Measurements from ENCODE around the gene FBN1. TPM values are rescaled to one million over a fixed set of nuclear protein-coding genes. Genes with fewer than 3 reads are reported as not detected.

The FBN1 gene
- total RNA-seq, 4 donors from 2014 or later, result 17.6 to 106 (median 31.2) TPM

GRCh38 chr15:48479751-48480150 lies 165.8 kb downstream of the FBN1 start:
- H3K9me3 ChIP-seq, result no peaks in the 10 kb centered on the region
- WGBS, 2 donors (ENCODE audit: low coverage in 1 of 2), result 90 to 100% methylated on average over 2 of the region's 2 CpGs
- no peaks in the 10 kb centered on the region for H3K27me3 ChIP-seq
- no peaks in the 10 kb centered on the region for H3K36me3 ChIP-seq
- in situ Hi-C loops (cut with MboI; ENCODE audit: low pct_ligation_motif_present in 1 of 4, low pct_unique_long_range_greater_than_20kb in 1 of 4, low sequenced_read_pairs in 3 of 4), result loop anchor here in 1 of 4 donors (25.0 kb wide), 1 partner anchor 108 kb away; no protein-coding TSS in a partner anchor
- intact Hi-C loops (cut with DNase I; ENCODE audit: low total_unique reads), result no loop called here
- no peak for TF ChIP-seq POLR2AphosphoS5 (IDR thresholded peaks at IDR 0.05)
- no peak for TF ChIP-seq CTCF (IDR thresholded peaks at IDR 0.05)
- TF ChIP-seq EP300 (IDR thresholded peaks at IDR 0.05; ENCODE audit: low read depth), result no peak
- no peak for TF ChIP-seq POLR2A (IDR thresholded peaks at IDR 0.05)
- no peak overlapping the region for H3K27ac ChIP-seq
- H3K4me3 ChIP-seq, result no peak overlapping the region
- DNase-seq, result no peak
- no peaks in the 10 kb centered on the region for H3K4me1 ChIP-seq

GRCh38 chr15:48478581-48478980 lies 166.9 kb downstream of the FBN1 start:
- intact Hi-C loops (cut with DNase I; ENCODE audit: low total_unique reads) (no loop called here), in situ Hi-C loops (cut with MboI; ENCODE audit: low pct_ligation_motif_present in 1 of 4, low pct_unique_long_range_greater_than_20kb in 1 of 4, low sequenced_read_pairs in 3 of 4) (loop anchor here in 1 of 4 donors (25.0 kb wide), 1 partner anchor 109 kb away; no protein-coding TSS in a partner anchor)
- 60 to 71% methylated on average over 2 of the region's 2 CpGs for WGBS, 2 donors (ENCODE audit: low coverage in 1 of 2)
- Histone ChIP-seq H3K9me3 (no peaks in the 10 kb centered on the region), H3K4me1 (no peaks in the 10 kb centered on the region), H3K4me3 (no peak overlapping the region), H3K27me3 (no peaks in the 10 kb centered on the region), H3K27ac (no peak overlapping the region), H3K36me3 (no peaks in the 10 kb centered on the region)
- TF ChIP-seq EP300 (IDR thresholded peaks at IDR 0.05; ENCODE audit: low read depth), result no peak
- TF ChIP-seq POLR2AphosphoS5 (IDR thresholded peaks at IDR 0.05), result no peak
- no peak for DNase-seq

- intact Hi-C loops (cut with DNase I; ENCODE audit: low total_unique reads) (no loop called here), in situ Hi-C loops (cut with MboI; ENCODE audit: low pct_ligation_motif_present in 1 of 4, low pct_unique_long_range_greater_than_20kb in 1 of 4, low sequenced_read_pairs in 3 of 4) (loop anchor here in 1 of 4 donors (25.0 kb wide), 1 partner anchor 109 kb away; no protein-coding TSS in a partner anchor)
- H3K9me3 ChIP-seq, result no peaks in the 10 kb centered on the region
- no peaks in the 10 kb centered on the region for H3K27me3 ChIP-seq
- DNase-seq, result no peak
- no peak for TF ChIP-seq POLR2AphosphoS5 (IDR thresholded peaks at IDR 0.05)
- no peaks in the 10 kb centered on the region for H3K4me1 ChIP-seq
- H3K36me3 ChIP-seq, result no peaks in the 10 kb centered on the region
- no peak overlapping the region for H3K27ac ChIP-seq
- WGBS, 2 donors (ENCODE audit: low coverage in 1 of 2), result 82% methylated on average over 6 of the region's 6 CpGs; no CpG with 5 or more reads in 1 of the 2 donors
- no peak overlapping the region for H3K4me3 ChIP-seq
Measured at GRCh38 chr15:48477795-48478360, 167.6 kb downstream of the FBN1 start.

- no peak overlapping the region for H3K4me3 ChIP-seq
- DNase-seq, result no peak
- no peak for TF ChIP-seq CTCF (IDR thresholded peaks at IDR 0.05)
- TF ChIP-seq EP300 (IDR thresholded peaks at IDR 0.05; ENCODE audit: low read depth), result no peak
- no peak for TF ChIP-seq POLR2A (IDR thresholded peaks at IDR 0.05)
- no peak for TF ChIP-seq POLR2AphosphoS5 (IDR thresholded peaks at IDR 0.05)
- H3K9me3 ChIP-seq, result no peaks in the 10 kb centered on the region
- H3K27me3 ChIP-seq, result no peaks in the 10 kb centered on the region
- H3K4me1 ChIP-seq, result no peaks in the 10 kb centered on the region
- H3K36me3 ChIP-seq, result no peaks in the 10 kb centered on the region
- WGBS, 2 donors (ENCODE audit: low coverage in 1 of 2), result 92 to 94% methylated on average over 2 of the region's 2 CpGs
- in situ Hi-C loops (cut with MboI; ENCODE audit: low pct_ligation_motif_present in 1 of 4, low pct_unique_long_range_greater_than_20kb in 1 of 4, low sequenced_read_pairs in 3 of 4), result loop anchor here in 1 of 4 donors (25.0 kb wide), 1 partner anchor 112 kb away; no protein-coding TSS in a partner anchor
- intact Hi-C loops (cut with DNase I; ENCODE audit: low total_unique reads), result no loop called here
- no peak overlapping the region for H3K27ac ChIP-seq
Measured at GRCh38 chr15:48475600-48476395, 169.7 kb downstream of the FBN1 start.

- no peak overlapping the region for H3K4me3 ChIP-seq
- in situ Hi-C loops (cut with MboI; ENCODE audit: low pct_ligation_motif_present in 1 of 4, low pct_unique_long_range_greater_than_20kb in 1 of 4, low sequenced_read_pairs in 3 of 4) (no loop called here), intact Hi-C loops (cut with DNase I; ENCODE audit: low total_unique reads) (no loop called here)
- H3K27me3 ChIP-seq, result no peaks in the 10 kb centered on the region
- 81 to 91% methylated on average over 2 of the region's 2 CpGs for WGBS, 2 donors (ENCODE audit: low coverage in 1 of 2)
- no peaks in the 10 kb centered on the region for H3K9me3 ChIP-seq
- H3K36me3 ChIP-seq, result no peaks in the 10 kb centered on the region
- DNase-seq, result no peak
- TF ChIP-seq POLR2A (IDR thresholded peaks at IDR 0.05), result no peak
- no peak for TF ChIP-seq POLR2AphosphoS5 (IDR thresholded peaks at IDR 0.05)
- no peak for TF ChIP-seq CTCF (IDR thresholded peaks at IDR 0.05)
- TF ChIP-seq EP300 (IDR thresholded peaks at IDR 0.05; ENCODE audit: low read depth), result no peak
- no peak overlapping the region for H3K27ac ChIP-seq
- no peaks in the 10 kb centered on the region for H3K4me1 ChIP-seq
Measured at GRCh38 chr15:48473667-48474066, 171.8 kb downstream of the FBN1 start.
